ENCODE results near the gene EBF4.

Gene EBF4

GRCh38 chr20:2752567-2753460 is 60.2 kb downstream of the EBF4 start:
- Histone ChIP-seq H3K4me3 (ENCODE audit: insufficient read depth, low read length, poor library complexity, severe bottlenecking) (peak overlapping the region; percentile 39), H3K9me2 (replicated peaks; ENCODE audit: insufficient read depth, low read length) (no peaks in the 10 kb centered on the region), H3K9ac (ENCODE audit: low read length) (no peak overlapping the region; the same call in 1 of the 2 replicates), H3K9me3 (ENCODE audit: insufficient read depth, low read length) (no peaks in the 10 kb centered on the region), H3K27me3 (ENCODE audit: low read length) (no peaks in the 10 kb centered on the region), H3K36me3 (ENCODE audit: low read length) (no peaks in the 10 kb centered on the region), H3F3A (ENCODE audit: insufficient read depth) (no peaks in the 10 kb centered on the region), H3K79me2 (ENCODE audit: insufficient read depth, low read length) (no peaks in the 10 kb centered on the region), H3K4me2 (ENCODE audit: low read depth, low read length, poor library complexity, severe bottlenecking) (peak overlapping the region; percentile 43), H2AFZ (ENCODE audit: low read depth, low read length, severe bottlenecking) (no peak overlapping the region), H3K27ac (ENCODE audit: low read depth, low read length) (no peak overlapping the region), H4K20me1 (ENCODE audit: low read depth, low read length) (no peaks in the 10 kb centered on the region)
- peak; percentile 55 for TF ChIP-seq CTCF (IDR thresholded peaks at IDR 0.05; ENCODE audit: insufficient read depth, low read length, poor library complexity, severe bottlenecking)
- no peak for TF ChIP-seq EZH2phosphoT487 (conservative IDR thresholded peaks at IDR 0.05; ENCODE audit: low read length)

- Histone ChIP-seq H3K9me3 (ENCODE audit: insufficient read depth, low read length) (no peaks in the 10 kb centered on the region), H2AFZ (ENCODE audit: low read depth, low read length, severe bottlenecking) (no peak overlapping the region), H3K9ac (ENCODE audit: low read length) (no peak overlapping the region), H3F3A (ENCODE audit: insufficient read depth) (no peaks in the 10 kb centered on the region), H3K9me2 (replicated peaks; ENCODE audit: insufficient read depth, low read length) (no peaks in the 10 kb centered on the region), H3K4me3 (ENCODE audit: insufficient read depth, low read length, poor library complexity, severe bottlenecking) (no peak overlapping the region), H3K27me3 (ENCODE audit: low read length) (no peaks in the 10 kb centered on the region), H3K36me3 (ENCODE audit: low read length) (no peaks in the 10 kb centered on the region), H3K27ac (ENCODE audit: low read depth, low read length) (no peak overlapping the region), H3K4me2 (ENCODE audit: low read depth, low read length, poor library complexity, severe bottlenecking) (no peak overlapping the region), H3K79me2 (ENCODE audit: insufficient read depth, low read length) (no peaks in the 10 kb centered on the region), H4K20me1 (ENCODE audit: low read depth, low read length) (no peaks in the 10 kb centered on the region)
- TF ChIP-seq EZH2phosphoT487 (conservative IDR thresholded peaks at IDR 0.05; ENCODE audit: low read length) (no peak), CTCF (IDR thresholded peaks at IDR 0.05; ENCODE audit: insufficient read depth, low read length, poor library complexity, severe bottlenecking) (no peak)
Observed at GRCh38 chr20:2753461-2754040, 61.0 kb downstream of the EBF4 start.

- no peak overlapping the region for H3K4me2 ChIP-seq (ENCODE audit: low read depth, low read length, poor library complexity, severe bottlenecking)
- TF ChIP-seq CTCF (IDR thresholded peaks at IDR 0.05; ENCODE audit: insufficient read depth, low read length, poor library complexity, severe bottlenecking) = no peak
- no peak for TF ChIP-seq EZH2phosphoT487 (conservative IDR thresholded peaks at IDR 0.05; ENCODE audit: low read length)
- no peak overlapping the region for H2AFZ ChIP-seq (ENCODE audit: low read depth, low read length, severe bottlenecking)
- no peaks in the 10 kb centered on the region for H4K20me1 ChIP-seq (ENCODE audit: low read depth, low read length)
- H3K4me3 ChIP-seq (ENCODE audit: insufficient read depth, low read length, poor library complexity, severe bottlenecking) = no peak overlapping the region
- no peaks in the 10 kb centered on the region for H3K9me2 ChIP-seq (replicated peaks; ENCODE audit: insufficient read depth, low read length)
- no peaks in the 10 kb centered on the region for H3F3A ChIP-seq (ENCODE audit: insufficient read depth)
- H3K27me3 ChIP-seq (ENCODE audit: low read length) = no peaks in the 10 kb centered on the region
- no peak overlapping the region for H3K27ac ChIP-seq (ENCODE audit: low read depth, low read length)
- H3K36me3 ChIP-seq (ENCODE audit: low read length) = no peaks in the 10 kb centered on the region
- no peaks in the 10 kb centered on the region for H3K9me3 ChIP-seq (ENCODE audit: insufficient read depth, low read length)
- no peak overlapping the region for H3K9ac ChIP-seq (ENCODE audit: low read length)
- no peaks in the 10 kb centered on the region for H3K79me2 ChIP-seq (ENCODE audit: insufficient read depth, low read length)
Observed at GRCh38 chr20:2754424-2754823, 61.8 kb downstream of the EBF4 start.

Data from SU-DHL-6 (cell line).